GM19035 (cell line): ENCODE data around the gene MRGPRD.

Source experiments
- ATAC-seq: cut with Tn5 transposase; IDR thresholded peaks from one replicate; pipeline ENCODE4 v1.9.1; 2021; ENCODE audit not compliant: unreplicated experiment

The MRGPRD gene

DNA sequence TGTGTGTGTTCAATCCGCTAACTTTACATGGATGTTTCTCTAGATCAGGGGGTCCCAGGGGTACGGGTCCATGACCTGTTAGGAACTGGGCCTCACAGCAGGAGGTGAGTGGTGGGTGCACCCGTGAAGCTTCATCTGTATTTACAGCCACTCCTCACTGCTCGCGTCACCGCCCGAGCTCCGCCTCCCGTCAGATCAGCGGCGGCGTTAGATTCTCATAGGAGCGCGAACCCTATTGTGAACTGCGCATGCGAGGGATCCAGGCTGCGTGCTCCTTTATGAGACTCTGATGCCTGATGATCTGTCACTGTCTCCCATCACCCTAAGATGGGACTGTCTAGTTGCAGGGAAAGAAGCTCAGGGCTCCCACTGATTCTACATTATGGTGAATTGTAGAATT, 31.9 kb downstream of the MRGPRD start:
- no peak for ATAC-seq

DNA sequence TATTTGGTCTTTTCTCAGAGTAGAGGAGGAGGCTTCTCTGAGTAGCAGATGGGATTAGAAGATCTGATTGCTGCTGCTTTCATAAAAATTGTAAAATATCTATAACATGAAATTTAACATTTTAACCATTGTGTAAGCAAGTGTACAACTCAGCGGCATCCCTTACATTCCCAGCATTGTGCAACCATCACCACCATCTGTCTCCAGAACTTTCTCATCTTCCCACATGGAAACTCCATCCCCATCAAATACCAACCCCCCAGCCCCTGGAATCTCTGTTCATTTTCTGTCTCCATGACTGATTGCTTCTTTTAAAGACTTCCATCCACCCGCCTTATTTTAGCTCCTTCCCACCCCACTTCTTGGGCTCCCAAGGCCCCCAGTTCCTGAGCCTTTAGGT, 32.3 kb downstream of the MRGPRD start:
- no peak for ATAC-seq

DNA sequence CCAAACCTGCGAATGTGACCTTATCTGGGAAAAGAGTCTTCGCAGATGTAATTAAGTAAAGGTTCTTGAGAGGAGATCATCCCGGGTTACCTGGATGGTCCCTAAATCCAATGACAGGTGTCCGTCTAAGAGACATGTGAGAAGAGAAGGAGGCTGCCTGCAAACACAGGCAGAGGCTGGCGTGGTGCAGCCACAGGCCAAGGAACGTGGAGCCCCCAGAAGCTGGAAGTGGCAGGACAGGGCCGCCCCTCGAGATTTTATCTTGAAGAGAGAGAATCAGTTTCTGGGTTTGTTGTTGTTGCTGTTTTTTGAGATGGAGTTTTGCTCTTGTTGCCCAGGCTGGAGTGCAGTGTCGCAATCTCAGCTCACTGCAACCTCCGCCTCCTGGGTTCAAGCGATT, 33.6 kb downstream of the MRGPRD start:
- no peak for ATAC-seq

DNA sequence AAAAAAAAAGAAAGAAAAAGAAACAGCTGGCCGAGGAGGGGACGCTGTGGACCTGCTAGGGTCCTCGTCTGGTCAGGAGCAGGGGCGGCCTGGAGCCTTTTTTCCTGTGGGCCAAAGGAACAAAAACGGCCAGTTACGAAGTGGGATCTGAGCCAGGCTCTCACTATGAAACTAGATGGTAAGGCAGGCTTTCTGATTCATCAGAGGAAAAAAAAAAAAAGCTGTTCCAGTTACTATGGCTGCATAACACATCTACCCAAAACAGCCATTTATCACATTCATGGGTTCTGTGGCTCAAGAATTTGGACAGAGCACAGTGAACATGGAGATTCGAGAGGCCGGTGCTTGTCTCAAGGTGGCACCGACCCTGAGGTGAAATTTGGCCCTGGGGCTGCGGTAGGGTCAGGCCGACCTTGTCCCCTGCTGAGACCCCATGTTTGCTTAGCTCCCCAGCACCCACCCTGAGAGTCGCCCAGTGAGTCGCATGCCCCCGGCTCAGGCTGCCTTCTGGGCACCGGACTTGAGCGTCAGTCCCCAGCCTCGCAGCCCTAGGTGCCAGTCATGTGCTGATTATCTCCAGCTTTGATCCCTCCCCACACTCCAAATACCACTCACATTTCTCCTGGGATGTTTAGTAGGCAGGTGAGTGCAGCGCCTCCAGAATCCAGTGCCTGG, 34.2 kb downstream of the MRGPRD start:
- no peak for ATAC-seq

DNA sequence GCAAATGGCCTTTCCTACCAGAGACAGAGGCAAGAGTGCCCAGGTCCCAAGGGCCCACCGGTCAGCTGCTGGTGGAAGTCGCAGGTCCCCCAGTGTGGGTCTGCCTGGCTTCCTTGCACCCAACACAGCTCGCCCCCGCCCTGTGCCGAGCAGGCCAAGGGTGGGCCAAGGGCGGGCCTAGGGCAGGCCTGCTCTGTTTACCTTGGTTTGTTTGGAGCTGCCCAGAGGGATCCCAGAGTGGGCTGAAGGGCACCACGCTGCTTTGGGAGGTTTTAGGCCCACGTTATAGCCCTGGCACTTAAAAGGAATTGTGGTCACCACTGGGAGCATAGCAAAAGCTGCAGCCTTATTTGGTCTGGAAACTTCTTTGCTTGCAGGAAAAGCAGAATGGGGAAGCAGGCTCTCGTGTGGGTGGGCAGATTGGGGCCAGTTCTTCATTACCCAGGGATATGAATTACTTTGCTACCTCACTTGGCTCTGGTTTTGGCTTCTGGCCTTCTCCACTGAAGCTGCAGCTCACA, 38.0 kb downstream of the MRGPRD start:
- no peak for ATAC-seq

DNA sequence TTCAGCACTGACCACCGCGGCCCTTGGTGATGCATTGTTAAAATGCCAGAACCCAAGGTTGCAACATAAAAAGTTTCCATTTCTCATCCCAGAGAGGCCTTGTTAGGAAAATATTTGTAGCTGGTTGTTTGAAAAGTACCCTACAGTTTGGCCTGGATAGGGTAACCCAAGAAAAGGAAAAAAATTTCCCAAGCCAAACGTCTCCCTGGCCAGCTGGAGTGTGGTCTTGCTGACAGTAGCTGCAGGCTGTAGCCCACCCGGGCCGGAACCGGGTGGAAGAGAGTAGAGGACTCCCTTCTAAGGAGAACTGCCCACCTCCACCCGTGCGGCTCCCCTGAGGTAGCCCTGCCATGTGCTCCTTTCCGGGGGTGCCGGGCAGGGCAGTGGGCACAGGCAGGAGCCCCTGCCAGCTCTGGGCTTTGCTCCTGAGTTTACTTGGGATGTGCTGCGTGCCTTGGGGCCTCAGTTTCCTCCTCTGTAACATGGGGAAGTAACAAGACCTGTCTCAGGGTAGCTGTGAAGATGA, 38.6 kb downstream of the MRGPRD start:
- ATAC-seq, result no peak

DNA sequence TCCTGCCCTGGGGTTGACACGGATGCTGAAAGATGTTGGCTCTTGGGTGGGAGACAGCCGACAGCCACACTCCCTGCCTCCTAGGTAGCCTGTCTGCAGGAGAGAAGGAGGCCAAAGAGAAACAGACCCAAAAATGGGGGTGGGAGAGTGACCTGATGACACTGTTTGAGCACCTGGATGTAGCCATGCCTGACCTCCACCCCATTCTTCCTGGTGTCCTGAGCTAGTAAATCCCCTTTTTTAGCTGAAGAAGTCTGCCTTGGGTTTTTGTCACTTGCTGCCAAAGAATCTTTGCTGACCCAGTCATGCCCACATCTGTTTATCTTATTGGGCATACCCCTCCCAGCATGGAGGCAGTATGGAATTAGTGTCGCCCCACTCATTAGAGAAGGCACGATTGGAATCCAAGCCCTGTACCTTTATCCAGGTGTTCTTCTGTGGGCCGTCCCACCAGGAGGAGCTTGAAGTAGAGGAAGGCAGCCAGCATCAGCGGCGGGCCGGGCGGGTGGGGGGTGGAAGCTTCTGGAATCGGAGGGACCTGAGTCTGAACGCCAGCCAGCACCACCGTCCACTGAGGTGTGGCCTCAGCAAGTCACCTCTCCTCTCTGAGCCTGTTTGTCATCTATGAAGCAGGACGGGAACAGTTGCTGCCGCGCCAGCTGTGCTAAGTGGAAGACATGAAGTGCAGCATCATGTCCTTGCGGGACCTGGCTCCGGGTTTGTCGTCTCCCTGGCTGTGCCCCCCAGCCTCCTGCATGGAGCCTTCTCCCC, 39.3 kb downstream of the MRGPRD start:
- ATAC-seq, result no peak

DNA sequence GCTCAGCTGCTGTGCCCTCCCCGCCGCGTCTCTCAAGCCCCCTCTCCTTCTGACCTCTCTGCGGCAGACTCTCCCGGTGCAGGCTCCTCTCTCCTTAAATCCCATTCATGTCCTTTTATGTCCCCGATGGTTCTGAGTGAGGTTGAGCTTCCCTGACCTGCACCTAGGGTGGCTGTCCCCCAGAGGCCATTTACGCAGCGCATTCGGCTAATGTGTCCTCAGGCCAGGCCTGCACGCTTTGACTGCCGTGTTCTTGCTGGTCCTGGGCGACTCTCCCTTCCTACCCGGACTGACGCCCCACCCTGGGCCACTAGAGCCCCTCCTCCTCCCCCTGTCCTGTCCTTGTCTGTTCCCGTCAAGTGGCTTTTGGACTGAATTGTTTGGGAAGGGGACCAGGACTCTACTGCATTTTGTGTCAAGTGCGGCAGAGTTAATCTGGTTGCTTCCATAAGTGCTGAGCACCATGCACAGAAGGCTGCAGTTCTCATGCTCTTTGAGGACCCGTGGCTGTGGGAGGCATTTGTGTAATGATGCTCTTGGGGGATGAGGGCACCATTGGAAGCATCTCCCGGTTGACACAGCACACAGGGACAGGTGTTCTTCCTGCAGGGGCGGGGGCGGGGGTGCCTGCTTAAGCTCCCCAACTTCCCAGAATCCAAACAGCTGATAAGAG, 40.0 kb downstream of the MRGPRD start:
- no peak for ATAC-seq

DNA sequence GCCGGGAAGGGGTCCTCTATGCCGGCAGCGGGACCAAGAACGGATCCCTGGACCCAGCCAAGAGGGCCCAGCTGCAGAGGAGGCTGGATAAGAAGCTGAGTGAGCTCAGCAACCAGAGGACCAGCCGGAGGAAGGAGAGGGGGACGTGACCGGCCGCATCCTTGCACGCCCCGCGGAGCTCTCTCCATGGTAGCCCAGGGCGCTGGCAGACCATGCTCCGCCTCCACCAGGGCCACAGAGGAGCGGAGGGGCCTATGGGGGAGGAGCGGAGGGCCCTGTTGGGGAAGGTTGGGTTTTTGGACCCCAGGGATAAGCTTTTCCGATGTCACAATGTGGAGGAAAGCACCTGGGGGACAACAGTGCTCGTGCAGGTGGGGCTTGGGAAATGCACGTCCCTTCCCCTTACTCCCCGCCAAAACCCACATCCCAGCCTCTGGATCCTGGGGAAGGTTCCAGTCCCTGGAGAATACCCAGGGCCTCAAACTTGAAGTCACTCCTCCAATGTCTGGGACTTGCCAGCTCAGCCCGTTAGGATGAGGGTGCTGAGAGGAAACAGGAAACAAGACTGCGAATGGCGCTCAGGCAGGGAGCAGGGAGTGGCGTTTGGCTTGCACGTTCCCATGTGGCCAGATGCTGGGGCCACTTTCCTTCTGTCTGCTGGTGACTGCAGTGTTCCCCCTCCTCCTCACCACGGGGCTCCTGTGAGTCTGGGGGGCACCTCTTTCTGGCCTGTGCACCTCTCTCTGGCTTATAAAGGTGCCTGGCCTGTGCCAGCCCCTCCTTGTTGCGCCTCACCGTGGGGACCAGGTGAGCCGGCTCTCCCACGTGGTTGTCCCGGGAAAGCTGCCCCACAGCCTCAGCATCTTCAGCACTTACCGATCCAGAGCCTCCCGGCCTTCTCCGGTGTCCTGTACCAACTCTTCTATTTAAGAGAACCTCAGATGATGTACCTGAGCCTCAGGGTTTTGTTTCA, 40.9 kb downstream of the MRGPRD start:
- ATAC-seq, result no peak

DNA sequence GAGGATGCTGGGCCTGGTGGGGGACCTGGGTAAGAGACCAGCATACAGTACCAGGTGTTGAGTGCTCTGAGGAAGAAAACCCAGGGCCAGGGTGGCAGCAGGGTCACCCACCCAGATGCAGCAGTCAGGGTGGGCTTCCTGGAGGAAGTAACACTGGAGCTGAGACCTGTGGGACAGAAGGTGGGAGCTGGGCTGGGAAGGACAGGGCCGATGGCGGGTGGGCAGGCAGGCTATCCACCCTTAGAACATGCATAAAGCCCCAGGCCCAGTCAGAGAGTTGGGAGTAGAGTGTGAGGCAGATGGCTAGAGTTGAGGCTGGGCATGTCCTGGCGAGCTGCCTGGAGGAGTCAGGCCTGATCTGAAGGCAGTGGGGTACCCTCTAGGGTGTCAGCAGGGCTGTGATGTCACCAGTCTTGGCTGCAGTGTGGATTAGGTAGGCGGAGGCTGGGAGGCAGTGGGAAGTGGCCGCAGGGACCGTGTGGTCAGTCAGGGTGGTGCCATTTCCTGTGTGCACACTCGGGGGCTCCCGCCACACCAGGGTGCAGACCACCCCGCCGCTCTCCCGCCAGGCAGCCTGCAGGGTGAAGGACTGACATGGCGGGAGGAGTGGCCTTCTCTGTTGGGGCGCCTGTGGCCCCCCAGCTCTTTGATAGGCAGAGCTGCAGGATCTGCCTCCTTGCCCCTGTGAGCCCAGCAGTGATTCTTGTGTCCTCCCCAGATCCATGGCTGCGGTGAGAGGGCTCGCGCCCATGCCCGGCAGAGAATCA, 41.8 kb downstream of the MRGPRD start:
- no peak for ATAC-seq

DNA sequence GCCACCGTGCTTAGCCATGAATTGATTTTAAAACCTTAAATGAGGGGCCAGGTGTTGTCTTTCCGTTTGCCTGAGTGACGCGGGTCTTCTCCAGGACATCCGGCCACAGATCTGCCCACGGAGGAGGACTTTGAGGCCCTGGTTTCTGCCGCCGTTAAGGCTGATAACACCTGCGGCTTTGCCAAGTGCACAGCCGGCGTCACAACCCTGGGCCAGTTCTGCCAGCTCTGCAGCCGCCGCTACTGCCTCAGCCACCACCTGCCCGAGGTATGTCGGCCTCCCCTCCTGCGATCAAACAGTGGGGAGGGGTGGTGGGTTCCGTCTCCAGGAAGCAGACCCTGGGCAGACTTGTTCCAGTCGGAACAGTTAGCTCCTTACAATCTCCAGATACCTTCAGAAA, 42.7 kb downstream of the MRGPRD start:
- no peak for ATAC-seq

DNA sequence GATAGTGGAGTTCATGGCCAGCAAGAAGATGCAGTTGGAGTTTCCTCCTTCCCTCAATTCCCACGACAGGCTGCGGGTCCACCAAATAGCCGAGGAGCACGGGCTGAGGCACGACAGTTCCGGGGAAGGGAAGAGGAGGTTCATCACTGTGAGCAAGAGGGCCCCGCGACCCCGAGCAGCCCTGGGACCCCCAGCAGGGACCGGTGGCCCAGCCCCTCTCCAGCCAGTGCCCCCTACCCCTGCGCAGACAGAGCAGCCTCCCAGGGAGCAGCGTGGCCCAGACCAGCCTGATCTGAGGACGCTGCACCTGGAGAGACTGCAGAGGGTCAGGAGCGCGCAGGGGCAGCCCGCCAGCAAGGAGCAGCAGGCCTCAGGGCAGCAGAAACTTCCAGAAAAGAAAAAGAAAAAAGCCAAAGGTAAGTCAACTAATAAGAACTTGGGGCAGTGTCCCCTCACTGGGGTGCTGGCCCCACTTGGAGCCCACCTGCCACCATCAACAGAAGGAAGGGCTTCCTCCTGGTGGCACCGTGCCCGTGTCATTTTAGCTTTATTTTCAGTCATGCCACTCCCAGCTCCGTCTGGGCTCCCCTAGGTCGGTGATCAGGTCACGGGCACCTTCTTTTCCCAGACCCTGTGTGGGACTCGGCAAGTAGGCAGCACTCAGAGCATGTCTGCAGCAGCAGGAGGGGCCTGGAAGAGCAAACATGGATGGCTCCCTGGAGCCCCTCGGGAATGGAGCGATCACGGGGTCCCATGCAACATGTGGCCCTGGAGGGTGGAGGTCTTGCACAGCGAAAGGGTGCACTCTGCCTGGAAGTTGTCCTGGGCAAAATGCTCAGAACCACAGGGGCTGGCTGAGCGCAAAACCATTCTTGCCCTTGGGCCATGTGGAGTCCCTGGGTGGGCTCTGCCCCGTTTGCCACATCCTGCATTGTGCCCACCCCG, 43.8 kb downstream of the MRGPRD start:
- no peak for ATAC-seq

DNA sequence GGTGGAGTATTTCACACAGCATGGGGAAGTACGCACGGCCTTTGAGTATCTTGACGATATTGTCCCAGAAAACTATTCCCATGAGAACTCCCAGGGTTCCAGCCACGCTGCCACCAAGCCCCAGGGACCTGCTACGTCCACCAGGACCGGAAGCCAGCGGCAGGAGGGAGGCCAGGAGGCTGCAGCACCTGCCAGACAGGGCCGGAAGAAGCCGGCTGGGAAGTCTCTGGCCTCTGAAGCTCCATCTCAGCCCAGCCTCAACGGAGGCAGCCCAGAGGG, 44.5 kb downstream of the MRGPRD start:
- no peak for ATAC-seq

DNA sequence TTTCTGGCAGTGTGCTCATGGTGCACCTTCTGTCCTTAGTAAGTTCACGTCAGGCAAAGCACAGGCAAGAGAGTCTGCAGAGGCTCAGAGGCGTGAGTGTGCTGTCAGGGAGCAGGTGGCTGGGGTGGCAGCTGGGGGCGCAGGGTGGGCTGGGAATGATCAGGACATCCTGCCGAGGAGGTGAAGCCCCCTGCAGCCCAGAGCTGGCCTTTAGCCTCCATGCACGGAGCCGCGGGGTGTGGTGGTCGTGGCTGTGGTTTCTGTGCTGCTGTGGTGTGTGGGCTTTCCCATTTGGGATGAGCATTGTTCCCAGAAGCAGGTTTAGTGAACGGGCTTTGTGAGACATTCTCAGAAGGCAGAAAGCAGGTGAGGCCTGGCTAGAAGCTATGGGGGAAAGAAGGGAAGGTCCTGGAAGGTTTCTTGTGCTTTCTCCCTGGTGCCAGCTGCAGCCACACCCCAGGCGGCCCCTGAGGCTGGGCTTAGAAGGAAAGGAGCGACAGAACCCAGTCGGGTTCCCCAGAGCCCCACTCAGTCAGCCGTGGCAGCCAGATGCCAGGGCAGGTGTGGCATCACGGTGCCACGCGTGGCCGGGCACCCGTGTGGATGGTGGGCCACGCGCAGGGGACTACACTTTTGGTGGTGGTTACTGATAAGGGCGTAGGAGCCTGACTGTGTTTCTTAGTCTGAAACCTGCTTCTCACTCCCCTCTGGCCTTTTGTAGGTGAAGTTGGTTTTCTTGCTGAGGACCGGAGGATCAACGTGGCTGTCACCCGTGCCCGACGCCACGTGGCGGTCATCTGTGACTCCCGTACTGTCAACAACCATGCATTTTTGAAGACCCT, 45.0 kb downstream of the MRGPRD start:
- no peak for ATAC-seq

DNA sequence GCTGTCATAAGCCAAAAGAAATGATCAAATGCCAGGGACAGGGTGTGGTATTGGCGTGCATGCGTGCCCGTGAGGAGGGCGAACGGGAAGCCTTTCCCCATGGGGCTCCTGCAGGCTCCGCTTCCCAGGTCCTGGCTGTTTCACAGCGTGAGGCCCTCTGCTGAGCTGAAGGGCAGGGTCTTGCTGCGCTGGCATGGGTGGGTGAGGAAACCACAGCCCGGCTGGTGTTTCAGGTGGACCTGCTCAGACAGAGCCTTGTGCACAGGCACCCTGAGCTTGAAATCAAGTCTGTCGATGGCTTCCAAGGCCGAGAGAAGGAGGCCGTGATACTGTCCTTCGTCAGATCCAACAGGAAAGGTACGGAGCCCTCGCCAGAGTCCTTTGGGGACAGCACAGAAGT, 45.7 kb downstream of the MRGPRD start:
- ATAC-seq, result no peak

DNA sequence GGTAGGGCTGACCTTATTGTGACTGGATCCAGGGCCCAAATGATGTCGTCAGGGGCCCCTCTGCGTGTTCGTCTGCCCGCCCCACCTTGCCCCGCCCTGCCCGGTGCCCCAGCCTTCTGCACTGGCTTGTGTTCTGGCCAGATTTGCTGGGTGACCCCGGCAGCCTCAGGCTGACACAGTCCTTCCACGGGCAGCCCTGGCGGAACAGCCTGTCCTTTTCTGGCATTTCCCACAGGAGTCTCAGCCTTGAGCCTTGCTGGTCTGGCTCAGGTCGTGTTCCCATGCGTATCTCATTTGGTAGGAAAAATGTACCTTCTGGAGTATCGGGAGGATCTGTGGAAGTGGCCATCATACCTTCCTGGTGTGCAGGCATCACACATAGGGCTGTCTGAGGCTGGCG, 46.1 kb downstream of the MRGPRD start:
- no peak for ATAC-seq

DNA sequence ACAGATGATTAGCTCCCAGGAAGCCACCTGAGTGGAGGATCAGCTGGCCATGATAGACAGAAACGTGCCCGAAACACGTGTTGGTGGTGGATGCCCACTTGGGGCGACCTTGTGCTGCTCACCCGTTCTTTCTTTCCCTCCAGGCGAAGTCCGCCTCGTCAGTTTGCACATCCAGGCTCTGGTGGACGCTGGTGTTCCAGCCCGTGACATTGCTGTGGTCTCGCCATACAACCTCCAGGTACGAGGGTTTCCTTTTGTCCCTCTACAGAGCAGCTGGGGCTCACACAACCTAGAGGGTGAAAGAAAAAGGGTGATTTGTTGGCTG, 46.5 kb downstream of the MRGPRD start:
- no peak for ATAC-seq

DNA sequence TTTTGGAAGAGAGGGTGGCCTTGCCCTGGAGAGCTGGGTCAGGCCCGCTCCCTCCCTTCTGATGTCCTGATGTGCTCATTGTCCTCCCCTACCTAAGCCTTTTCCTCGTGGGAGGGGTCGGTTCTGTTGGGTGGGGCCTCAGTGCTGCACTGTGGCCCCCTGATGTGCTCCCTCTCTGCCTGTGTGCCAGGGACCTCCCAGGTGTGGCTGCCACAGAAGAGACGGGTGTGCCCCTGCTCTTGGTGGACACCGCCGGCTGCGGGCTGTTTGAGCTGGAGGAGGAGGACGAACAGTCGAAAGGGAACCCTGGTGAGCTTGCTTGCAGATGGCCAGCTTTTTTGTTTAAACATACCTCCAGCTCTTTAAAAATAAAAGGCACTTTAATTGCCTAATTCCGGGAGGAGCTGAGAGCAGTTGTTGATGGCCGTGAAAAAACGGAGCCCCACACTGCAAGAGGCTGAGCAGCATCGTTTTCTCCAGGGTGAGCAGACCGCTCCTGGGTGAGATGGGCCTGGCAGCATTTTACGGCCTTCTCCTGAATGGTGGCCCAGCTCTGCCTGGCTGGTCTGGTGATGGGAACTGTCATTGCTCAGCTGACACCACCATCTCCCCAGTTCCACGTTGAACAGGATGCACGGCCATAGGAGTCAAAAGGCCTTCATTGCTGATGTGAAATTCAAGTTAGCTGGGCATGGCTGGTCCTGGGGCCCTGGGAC, 47.0 kb downstream of the MRGPRD start:
- ATAC-seq, result no peak
